ENCODE results near the gene DENND1A.
"Not testable (repeated sequence)": the region's sequence is repeated elsewhere in the genome, so short reads cannot be mapped to it uniquely, and the experiment has no call there.

Gene DENND1A

DNA sequence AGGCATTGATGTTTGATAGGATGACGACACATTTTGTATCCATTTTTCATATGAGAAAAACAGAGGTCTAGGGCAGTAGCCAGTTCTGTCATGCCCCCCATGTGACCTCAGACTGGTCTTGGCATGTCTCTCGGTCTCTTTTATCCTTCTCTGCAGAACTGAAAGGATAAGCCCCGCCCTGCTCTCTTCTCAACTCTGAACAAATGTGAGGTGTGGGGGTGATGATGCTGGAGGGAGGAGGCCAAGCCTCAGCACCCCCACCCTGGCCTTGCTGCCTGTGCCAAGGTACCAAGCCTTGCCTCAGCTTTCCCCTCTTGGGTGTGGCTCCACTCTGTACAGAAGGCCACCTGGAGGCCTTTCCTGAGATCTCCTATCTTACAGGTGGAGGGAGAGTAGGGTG, 593.5 kb downstream of the DENND1A start:
- no peak for DNase-seq (ENCODE audit: low read depth)

DNA sequence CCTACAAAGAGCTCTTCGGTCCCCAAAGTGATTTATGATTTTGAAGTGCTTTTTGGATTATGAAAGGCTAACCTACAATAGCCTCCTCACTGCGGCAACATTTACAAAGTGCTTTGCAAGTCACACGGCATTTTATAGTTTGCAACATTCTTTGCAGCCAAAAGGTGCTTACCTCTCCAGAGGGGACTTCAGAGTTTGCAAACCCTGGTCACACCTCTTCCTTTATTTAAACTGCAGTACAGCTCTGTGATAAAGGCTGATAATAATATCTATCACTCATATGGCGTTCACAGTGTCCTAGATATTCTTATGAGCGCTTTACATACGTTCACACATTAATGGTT, 594.0 kb downstream of the DENND1A start:
- no peak for DNase-seq (ENCODE audit: low read depth)

DNA sequence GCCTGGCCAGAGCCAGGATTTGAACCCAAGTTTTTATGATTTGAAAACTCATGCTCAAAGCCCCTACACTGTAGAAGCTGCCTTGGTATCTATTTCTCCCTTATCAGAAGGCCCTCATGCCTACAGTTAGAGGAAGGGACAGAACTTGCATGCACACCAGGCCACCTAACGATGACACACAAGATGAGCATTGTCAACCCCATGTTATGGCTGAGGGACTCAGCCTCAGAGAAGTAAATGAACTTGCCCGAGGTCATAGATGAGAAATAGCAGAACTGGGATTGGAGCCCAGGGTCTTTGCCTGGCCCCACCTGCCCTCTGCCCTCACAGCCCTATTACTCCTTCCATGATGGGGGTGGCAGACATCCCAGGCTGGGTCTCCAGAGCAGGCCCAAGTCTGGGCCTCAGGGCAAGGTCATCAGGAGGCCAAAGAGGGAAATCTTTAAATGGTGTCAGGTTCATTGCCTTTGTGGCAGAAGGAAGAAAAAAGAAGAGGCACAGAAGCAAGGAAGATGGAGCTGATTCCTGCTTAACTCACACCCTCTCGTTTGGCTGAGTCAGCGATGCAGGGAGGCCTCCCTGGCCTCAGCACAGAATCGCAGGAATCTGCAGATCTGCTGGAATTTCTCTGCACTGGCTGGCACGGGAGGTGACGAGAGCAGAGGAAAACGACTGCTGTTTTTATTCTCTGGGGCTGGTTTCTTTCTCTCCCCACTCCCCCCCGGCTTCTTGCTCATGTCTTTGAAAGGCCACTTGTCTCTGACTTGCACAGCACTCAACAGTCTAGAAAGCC, 594.5 kb downstream of the DENND1A start:
- peak; percentile 30 for DNase-seq (ENCODE audit: low read depth)

DNA sequence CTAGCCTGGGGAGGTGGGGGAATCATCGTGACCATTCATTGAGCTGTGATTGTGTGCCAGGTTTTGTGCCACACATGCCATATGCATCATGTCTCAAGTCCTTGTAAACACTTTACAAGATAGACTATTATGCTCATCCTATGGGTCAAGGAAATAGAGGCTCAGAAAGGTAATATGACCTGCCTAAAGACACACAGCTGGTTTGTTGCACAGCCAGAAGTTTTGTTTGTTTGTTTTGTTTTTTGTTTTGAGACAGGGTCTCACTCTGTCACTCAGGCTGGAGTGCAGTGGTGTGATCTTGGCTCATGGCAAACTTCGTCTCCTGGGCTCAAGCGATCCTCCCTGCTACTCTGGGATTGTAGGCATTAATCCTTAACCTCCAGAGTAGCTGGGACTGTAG, 595.3 kb downstream of the DENND1A start:
- DNase-seq (ENCODE audit: low read depth), result no peak

DNA sequence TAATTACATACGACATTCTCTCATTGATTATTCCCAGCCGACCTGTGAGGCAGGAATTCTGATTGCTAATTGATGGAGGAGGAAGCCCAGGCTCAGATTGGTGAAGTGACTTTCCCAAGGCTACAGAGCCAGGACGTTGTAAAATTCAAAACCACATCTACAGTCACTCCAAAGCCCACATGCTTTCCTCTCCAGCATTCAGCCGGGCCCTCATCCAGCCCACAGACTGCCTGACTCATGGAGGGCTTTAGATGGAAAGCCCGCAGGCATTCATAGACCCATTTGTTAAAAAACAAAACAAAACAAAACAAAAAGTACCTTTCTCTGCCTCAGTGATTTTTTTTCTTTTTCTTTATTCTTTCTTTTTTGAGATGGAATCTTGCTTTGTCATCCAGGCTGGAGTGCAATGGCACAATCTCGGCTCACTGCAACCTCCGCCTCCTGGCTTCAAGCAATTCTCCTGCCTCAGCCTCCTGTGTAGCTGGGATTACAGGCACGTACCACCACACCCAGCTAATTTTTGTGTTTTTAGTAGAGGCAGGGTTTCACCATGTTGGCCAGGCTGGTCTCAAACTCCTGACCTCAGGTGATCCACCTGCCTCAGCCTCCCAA, 596.8 kb downstream of the DENND1A start:
- not testable (repeated sequence) for DNase-seq (ENCODE audit: low read depth)

DNA sequence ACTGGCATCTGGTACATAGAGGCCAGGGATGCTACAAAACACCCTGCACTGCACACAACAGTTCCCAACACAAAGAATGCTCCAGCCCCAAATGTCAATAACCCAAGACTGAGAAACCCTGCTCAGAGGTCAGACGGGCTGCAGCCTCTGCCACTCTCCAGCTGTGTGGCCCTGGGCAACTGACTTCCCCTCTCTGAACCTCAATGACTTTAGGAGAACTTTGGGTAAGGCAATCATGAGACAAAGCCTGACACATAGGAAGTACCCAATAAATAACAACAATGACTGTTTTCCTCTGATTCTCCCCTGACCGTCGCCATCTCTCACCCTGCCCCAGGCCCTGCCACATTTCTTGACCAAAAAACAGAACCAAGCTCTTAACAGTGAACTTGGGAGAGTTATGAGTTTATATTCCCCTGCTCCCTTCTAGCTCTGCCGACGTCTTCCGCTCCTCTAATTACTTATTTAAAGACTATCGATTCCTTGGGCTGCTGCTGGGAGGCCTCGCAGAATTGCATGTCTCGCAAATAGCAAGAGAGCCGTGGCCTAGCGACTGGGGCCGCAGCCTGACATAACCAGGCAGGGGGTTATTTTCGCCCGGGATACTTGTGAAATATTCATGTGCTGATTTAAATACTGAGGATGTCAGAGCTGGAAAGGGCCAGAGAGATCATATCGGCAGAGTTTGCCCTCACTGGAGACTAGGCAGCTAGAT, 598.4 kb downstream of the DENND1A start:
- no peak for DNase-seq (ENCODE audit: low read depth)
